H1 (cell line): Measurements from ENCODE around the gene CMTR1. TPM values are rescaled to one million over a fixed set of nuclear protein-coding genes. Genes with fewer than 3 reads are reported as not detected.

Experiments
- CTCF ChIA-PET: fragments of 300-600 bp; sonication (Branson Sonifier 250); formaldehyde crosslinking; loops from one replicate; lab custom pipeline; 2021; ENCODE audit not compliant: partially characterized antibody; lab: Charles Lee
- POLR2A ChIA-PET: fragments of 300-600 bp; sonication (Branson Sonifier 250); formaldehyde crosslinking; loops from one replicate; lab custom pipeline; 2021; ENCODE audit warnings: inconsistent platforms; ENCODE audit not compliant: partially characterized antibody; lab: Charles Lee
- DNase-seq, 2 experiments: peaks; one replicate each; pipeline versions ENCODE4 v3.0.0 to v3.0.0-alpha.2; 2010 to 2022; ENCODE audit warnings: low spot score in 2 of 2, low read depth in 1 of 2, mixed read lengths in 1 of 2
- FAIRE-seq: peaks from 2 replicates; lab custom pipeline; 2011; peaks lifted over from hg19 to GRCh38; lab: Jason Lieb, UNC
- H2AFZ ChIP-seq: 2 replicates; pipeline ENCODE4 v1.8.1; 2012; ENCODE audit warnings: low read length, inconsistent platforms
- H2AK5ac ChIP-seq: 2 replicates; pipeline ENCODE4 v1.6.1; 2013; ENCODE audit warnings: low read depth, low read length
- H2BK120ac ChIP-seq: replicated peaks from 2 replicates; pipeline ENCODE3; 2013; ENCODE audit warnings: low read depth, low read length, inconsistent platforms
- H2BK12ac ChIP-seq: 2 replicates; pipeline ENCODE4 v1.6.1; 2013; ENCODE audit warnings: low read depth, low read length
- H2BK15ac ChIP-seq: 2 replicates; pipeline ENCODE4 v1.6.1; 2013; ENCODE audit warnings: low read length
- H2BK20ac ChIP-seq: 2 replicates; pipeline ENCODE4 v1.6.1; 2013; ENCODE audit warnings: low read length
- H2BK5ac ChIP-seq: 2 replicates; pipeline ENCODE4 v1.6.1; 2013; ENCODE audit warnings: low read depth, low read length
- H3K14ac ChIP-seq: 2 replicates; pipeline ENCODE4 v1.6.1; 2013; ENCODE audit warnings: inconsistent platforms; ENCODE audit not compliant: insufficient read length
- H3K18ac ChIP-seq: 2 replicates; pipeline ENCODE4 v1.6.1; 2013; ENCODE audit warnings: low read length; ENCODE audit errors: extremely low read depth
- H3K23ac ChIP-seq: 2 replicates; pipeline ENCODE4 v1.6.1; 2013; ENCODE audit warnings: inconsistent platforms; ENCODE audit not compliant: insufficient read length
- H3K23me2 ChIP-seq: 2 replicates; pipeline ENCODE4 v1.6.1; 2013; ENCODE audit warnings: low read depth, low read length
- H3K27ac ChIP-seq: 2 replicates; pipeline ENCODE4 v1.6.1; 2011; ENCODE audit warnings: low read depth, low read length, inconsistent platforms
- H3K27me3 ChIP-seq, 4 experiments: replicated peaks in 1 of 4; 1 replicate in 1 of 4; 2 replicates in 3 of 4; pipeline versions ENCODE4 v1.6.1 to v1.8.1; 2011 to 2013; ENCODE audit warnings: low read length in 3 of 4, mild to moderate bottlenecking in 3 of 4, inconsistent platforms in 2 of 4, mixed read lengths in 2 of 4, moderate library complexity in 1 of 4; ENCODE audit not compliant: control insufficient read depth in 3 of 4, insufficient read depth in 3 of 4; ENCODE audit errors: extremely low read depth in 1 of 4
- H3K36me3 ChIP-seq, 4 experiments: 2 replicates each; pipeline versions ENCODE4 v1.6.1 to v1.8.1; 2011 to 2013; ENCODE audit warnings: mild to moderate bottlenecking in 4 of 4, low read length in 3 of 4, moderate library complexity in 2 of 4, control low read depth in 1 of 4, inconsistent platforms in 1 of 4; ENCODE audit not compliant: insufficient read depth in 4 of 4, control insufficient read depth in 2 of 4
- H3K4ac ChIP-seq: replicated peaks from 2 replicates; pipeline ENCODE3; 2013; ENCODE audit warnings: low read length, low read depth, mixed read lengths, inconsistent platforms; ENCODE audit not compliant: insufficient read length
- H3K4me1 ChIP-seq, 4 experiments: replicated peaks in 1 of 4; 1 replicate in 1 of 4; 2 replicates in 3 of 4; pipeline versions ENCODE4 v1.6.1 to v1.8.1; 2011 to 2013; ENCODE audit warnings: low read length in 3 of 4, inconsistent platforms in 2 of 4, mixed read lengths in 1 of 4; ENCODE audit not compliant: insufficient read depth in 4 of 4, control insufficient read depth in 3 of 4
- H3K4me2 ChIP-seq, 2 experiments: 2 replicates each; pipeline versions ENCODE4 v1.6.1 to v1.8.1; 2011 to 2013; ENCODE audit warnings: low read depth in 2 of 2, low read length in 2 of 2, control low read depth in 1 of 2, inconsistent platforms in 1 of 2, mild to moderate bottlenecking in 1 of 2; ENCODE audit not compliant: insufficient read depth in 1 of 2
- H3K4me3 ChIP-seq, 4 experiments: fragments of 200-600, 300-600 bp in 1 of 4; sonication (generic), shearing (Covaris generic), sonication (Bioruptor Twin) in 1 of 4; 2 replicates each; pipeline versions ENCODE4 v1.5.1 to v1.8.1; 2011 to 2016; ENCODE audit warnings: low read length in 4 of 4, low read depth in 3 of 4, control low read depth in 2 of 4, inconsistent platforms in 2 of 4, mild to moderate bottlenecking in 2 of 4, mixed read lengths in 1 of 4, moderate library complexity in 1 of 4; ENCODE audit not compliant: insufficient read depth in 2 of 4; ENCODE audit errors: extremely low read depth in 1 of 4
- H3K56ac ChIP-seq: replicated peaks from 2 replicates; pipeline ENCODE3; 2013; ENCODE audit warnings: low read depth, mild to moderate bottlenecking, mixed read lengths, low read length, inconsistent platforms; ENCODE audit not compliant: insufficient read length
- H3K79me1 ChIP-seq: 2 replicates; pipeline ENCODE4 v1.6.1; 2013; ENCODE audit warnings: low read depth, low read length, control low read depth
- H3K79me2 ChIP-seq, 2 experiments: 2 replicates each; pipeline versions ENCODE4 v1.6.1 to v1.8.1; 2012 to 2013; ENCODE audit warnings: low read length in 2 of 2, mild to moderate bottlenecking in 2 of 2, inconsistent platforms in 1 of 2; ENCODE audit not compliant: insufficient read depth in 2 of 2, control insufficient read depth in 1 of 2
- H3K9ac ChIP-seq, 4 experiments: replicated peaks in 1 of 4; 1 replicate in 1 of 4; 2 replicates in 3 of 4; pipeline versions ENCODE4 v1.6.1 to v1.8.1; 2011 to 2013; ENCODE audit warnings: low read depth in 3 of 4, low read length in 3 of 4, control low read depth in 2 of 4, mild to moderate bottlenecking in 2 of 4, moderate library complexity in 2 of 4, inconsistent platforms in 1 of 4; ENCODE audit errors: extremely low read depth in 1 of 4
- H3K9me3 ChIP-seq, 2 experiments: 2 replicates each; pipeline versions ENCODE4 v1.6.1 to v1.8.1; 2012 to 2013; ENCODE audit warnings: mild to moderate bottlenecking in 2 of 2, moderate library complexity in 2 of 2, control low read depth in 1 of 2, inconsistent platforms in 1 of 2, low read depth in 1 of 2, low read length in 1 of 2, mixed read lengths in 1 of 2; ENCODE audit not compliant: insufficient read depth in 2 of 2
- H4K20me1 ChIP-seq, 2 experiments: replicated peaks in 1 of 2; 2 replicates each; pipeline versions ENCODE3 to v1.8.1; 2011 to 2013; ENCODE audit warnings: inconsistent platforms in 2 of 2, low read length in 2 of 2, mild to moderate bottlenecking in 1 of 2; ENCODE audit not compliant: insufficient read depth in 2 of 2, control insufficient read depth in 1 of 2
- H4K5ac ChIP-seq: 2 replicates; pipeline ENCODE4 v1.6.1; 2013; ENCODE audit warnings: low read length, low read depth, mixed read lengths, inconsistent platforms; ENCODE audit not compliant: insufficient read length
- H4K8ac ChIP-seq: 2 replicates; pipeline ENCODE4 v1.8.0; 2013; ENCODE audit warnings: mild to moderate bottlenecking, moderate library complexity, low read length, inconsistent platforms; ENCODE audit not compliant: insufficient read depth; ENCODE audit errors: extremely low read depth
- H4K91ac ChIP-seq: replicated peaks from 2 replicates; pipeline ENCODE3; 2013; ENCODE audit warnings: low read length, mixed read lengths, inconsistent platforms; ENCODE audit not compliant: insufficient read length
- CREB1 ChIP-seq: IDR thresholded peaks from 2 replicates; pipeline ENCODE4 v1.6.1; 2012; ENCODE audit warnings: inconsistent platforms
- TBP ChIP-seq: IDR thresholded peaks from 2 replicates; pipeline ENCODE4 v1.6.1; 2011; ENCODE audit warnings: low read depth, low read length, improper control_type of control experiment
- whole genome bisulfite sequencing, 2 experiments: shearing (Covaris generic) in 1 of 2; methylation state at CpG; one replicate each; pipeline versions ENCODE4 v1.1.6 to v1.1.7; 2013 to 2015; ENCODE audit warnings: low lambda C conversion rate in 2 of 2, mixed read lengths in 2 of 2, inconsistent platforms in 1 of 2, low coverage in 1 of 2, missing lambda C conversion rate in 1 of 2; ENCODE audit not compliant: insufficient replicate concordance in 2 of 2, insufficient coverage in 1 of 2, insufficient read length in 1 of 2; ENCODE audit errors: extremely low coverage in 1 of 2, missing lambda C conversion rate in 1 of 2; 5-methylcytosine and 5-hydroxymethylcytosine counted together
- polyA plus RNA-seq, 7 experiments: library from polyadenylated mRNA; depleted of rRNA in 3 of 7; stranded (reverse) in 5 of 7; unstranded in 2 of 7; fragments of >200 nt in 5 of 7; fragments of 200-250 nt in 2 of 7; gene quantifications; 1 replicate in 5 of 7; 2 replicates in 1 of 7; 4 replicates in 1 of 7; pipeline versions ENCODE4 v1.2.1 to v1.2.3, GENCODE V29; 2011 to 2013; ENCODE audit warnings: missing spikeins in 2 of 7, mixed read lengths in 2 of 7
- total RNA-seq: library from RNA; stranded (reverse); fragmentation: NEBNext Ultra II Directional; extraction: Animal tissue kit (Norgen Biotek cat#: 25700); gene quantifications from 2 replicates; pipeline ENCODE4 v1.2.1, GENCODE V29; 2021

CMTR1 gene
- total and polyA plus RNA-seq, 2 of the 8 experiments (the other 6 are each of a cell fraction or from before 2014, with no cell fraction given) = 15.2 to 33.1 TPM

- H3K27ac ChIP-seq = no peak overlapping the region
- no peak for FAIRE-seq
- POLR2A ChIA-PET = interaction anchor here (0.8 kb wide), 1 partner anchor 16 kb away, joined by 3 read pairs; no protein-coding TSS in a partner anchor
Observed at GRCh38 chr6:37484786-37485170, 51.8 kb downstream of the CMTR1 start.

More at GRCh38 chr6:37484786-37485170, 51.8 kb downstream of the CMTR1 start:
- Histone ChIP-seq H4K91ac (no peak overlapping the region), H2BK12ac (no peak overlapping the region), H3K79me1 (no peaks in the 10 kb centered on the region), H3K9me3 (no peaks in the 10 kb centered on the region), H4K8ac (no peak overlapping the region), H2BK120ac (no peak overlapping the region), H3K9ac (no peak overlapping the region), H2AK5ac (no peak overlapping the region), H2BK5ac (no peak overlapping the region), H3K4me1 (peaks cover 0 to 21% (median 9%) of the 10 kb centered on the region in 4 experiments; a peak in 6 of 7 replicates), H3K18ac (no peak overlapping the region; the same call in 1 of the 2 replicates), H3K4me2 (no peak overlapping the region), H2BK15ac (0 out of 2 replicates have a peak overlapping the region, but pooled peaks have one; percentile 16), H3K4me3 (no peak overlapping the region), H2BK20ac (no peak overlapping the region), H2AFZ (no peak overlapping the region), H4K5ac (no peak overlapping the region), H3K4ac (no peak overlapping the region), H3K23ac (no peak overlapping the region), H3K14ac (no peak overlapping the region), H4K20me1 (peaks cover 0 to 12% of the 10 kb centered on the region in 2 experiments), H3K79me2 (no peaks in the 10 kb centered on the region), H3K27me3 (no peaks in the 10 kb centered on the region), H3K23me2 (no peaks in the 10 kb centered on the region), H3K36me3 (peaks cover 0 to 7% (median 3%) of the 10 kb centered on the region in 4 experiments; a peak in 4 of 8 replicates), H3K56ac (no peak overlapping the region)
- CTCF ChIA-PET = interaction anchor here (0.7 to 2.6 kb wide), 36 partner anchors 10 to 304 kb away, joined by 3 to 17 read pairs (median 5); no protein-coding TSS in a partner anchor
- TF ChIP-seq TBP (no peak), CREB1 (no peak)
- 82% methylated on average over 7 of the region's 7 CpGs; no CpG with 5 or more reads in 1 of the 2 experiments for WGBS, 2 experiments
- DNase-seq = no peak
